GM21619 (cell line): ENCODE measurements around the gene PARD3B.

Experiments used
- ATAC-seq: cut with Tn5 transposase; IDR thresholded peaks from one replicate; pipeline ENCODE4 v1.9.1; 2021; ENCODE audit not compliant: unreplicated experiment

The PARD3B gene

GRCh38 chr2:205366336-205367060 is 821.2 kb downstream of the PARD3B start:
- ATAC-seq, result no peak

GRCh38 chr2:205367331-205367935 is 822.2 kb downstream of the PARD3B start:
- no peak for ATAC-seq

- ATAC-seq, result no peak
These were observed 824.5 kb downstream of the PARD3B start for GRCh38 chr2:205369813-205370212.

GRCh38 chr2:205370726-205371125 is 825.5 kb downstream of the PARD3B start:
- ATAC-seq, result no peak

GRCh38 chr2:205372141-205372540 is 826.9 kb downstream of the PARD3B start:
- ATAC-seq, result no peak

- no peak for ATAC-seq
These were observed 830.5 kb downstream of the PARD3B start for GRCh38 chr2:205375461-205376448.

- no peak for ATAC-seq
These were observed 832.0 kb downstream of the PARD3B start for GRCh38 chr2:205377324-205377723.

GRCh38 chr2:205383601-205384000 is 838.3 kb downstream of the PARD3B start:
- ATAC-seq, result no peak

- ATAC-seq, result no peak
These were observed 840.8 kb downstream of the PARD3B start for GRCh38 chr2:205386109-205386508.

- no peak for ATAC-seq
These were observed 842.2 kb downstream of the PARD3B start for GRCh38 chr2:205387350-205388055.

GRCh38 chr2:205390866-205391265 is 845.6 kb downstream of the PARD3B start:
- no peak for ATAC-seq

GRCh38 chr2:205401511-205401910 is 856.2 kb downstream of the PARD3B start:
- no peak for ATAC-seq

- ATAC-seq, result no peak
These were observed 856.7 kb downstream of the PARD3B start for GRCh38 chr2:205402011-205402410.

GRCh38 chr2:205403244-205403825 is 858.1 kb downstream of the PARD3B start:
- ATAC-seq, result no peak

GRCh38 chr2:205405194-205405593 is 859.9 kb downstream of the PARD3B start:
- no peak for ATAC-seq

- ATAC-seq, result no peak
These were observed 860.5 kb downstream of the PARD3B start for GRCh38 chr2:205405752-205406151.

- no peak for ATAC-seq
These were observed 862.7 kb downstream of the PARD3B start for GRCh38 chr2:205407984-205408383.

- no peak for ATAC-seq
These were observed 863.4 kb downstream of the PARD3B start for GRCh38 chr2:205408696-205409095.

GRCh38 chr2:205409411-205409810 is 864.1 kb downstream of the PARD3B start:
- no peak for ATAC-seq

- ATAC-seq, result no peak
These were observed 866.3 kb downstream of the PARD3B start for GRCh38 chr2:205411558-205411957.

- ATAC-seq, result no peak
These were observed 879.1 kb downstream of the PARD3B start for GRCh38 chr2:205424326-205424725.
